Hematopoietic multipotent progenitor cell (in vitro differentiated cells): ENCODE measurements around the gene PTPRT. TPM values are rescaled to one million over a fixed set of nuclear protein-coding genes. Genes with fewer than 3 reads are reported as not detected.

ENCODE experiments used
- DNase-seq, 3 donors: peaks; one replicate each; pipeline ENCODE4 v3.0.0-alpha.2; 2011 to 2015; ENCODE audit warnings: low read depth in 2 of 3, low spot score in 2 of 3
- total RNA-seq: library from RNA; depleted of rRNA; stranded (reverse); fragments of >200 nt; gene quantifications from one replicate; pipeline ENCODE4 v1.2.3, GENCODE V29; 2012

The PTPRT gene
- total RNA-seq, 1 donor = under 0.01 TPM

- no peak for DNase-seq
These were observed 441.8 kb downstream of the PTPRT start for GRCh38 chr20:42747765-42748411.

GRCh38 chr20:42744756-42745465, 444.8 kb downstream of the PTPRT start:
- no peak for DNase-seq

GRCh38 chr20:42742926-42743325, 446.8 kb downstream of the PTPRT start:
- no peak for DNase-seq

- no peak for DNase-seq
These were observed 447.8 kb downstream of the PTPRT start for GRCh38 chr20:42741906-42742305.

GRCh38 chr20:42740226-42740870, 449.4 kb downstream of the PTPRT start:
- no peak for DNase-seq

- no peak for DNase-seq
These were observed 450.0 kb downstream of the PTPRT start for GRCh38 chr20:42739683-42740082.

GRCh38 chr20:42735539-42735938, 454.2 kb downstream of the PTPRT start:
- no peak for DNase-seq

GRCh38 chr20:42734660-42735368, 454.9 kb downstream of the PTPRT start:
- DNase-seq = no peak

GRCh38 chr20:42721923-42722322, 467.8 kb downstream of the PTPRT start:
- DNase-seq = no peak

GRCh38 chr20:42714298-42715141, 475.2 kb downstream of the PTPRT start:
- no peak for DNase-seq

GRCh38 chr20:42708266-42708665, 481.4 kb downstream of the PTPRT start:
- no peak for DNase-seq

- DNase-seq = no peak
These were observed 482.9 kb downstream of the PTPRT start for GRCh38 chr20:42706759-42707158.

GRCh38 chr20:42705550-42705949, 484.2 kb downstream of the PTPRT start:
- DNase-seq = no peak

- no peak for DNase-seq
These were observed 486.0 kb downstream of the PTPRT start for GRCh38 chr20:42703744-42704143.

- no peak for DNase-seq
These were observed 487.8 kb downstream of the PTPRT start for GRCh38 chr20:42701948-42702347.

- DNase-seq = no peak
These were observed 489.3 kb downstream of the PTPRT start for GRCh38 chr20:42700372-42700771.

GRCh38 chr20:42697962-42698361, 491.7 kb downstream of the PTPRT start:
- DNase-seq = no peak

GRCh38 chr20:42690842-42691437, 498.8 kb downstream of the PTPRT start:
- DNase-seq = no peak

GRCh38 chr20:42688576-42688975, 501.1 kb downstream of the PTPRT start:
- no peak for DNase-seq

- no peak for DNase-seq
These were observed 503.6 kb downstream of the PTPRT start for GRCh38 chr20:42686057-42686456.
